HepG2 (cell line): ENCODE results near the gene COPE. TPM values are rescaled to one million over a fixed set of nuclear protein-coding genes. Genes with fewer than 3 reads are reported as not detected.

Experiments
- DMTF1 ChIP-seq: sonication (generic); formaldehyde crosslinking; IDR thresholded peaks from 2 replicates; pipeline ENCODE4 v1.4.0; 2020; ENCODE audit warnings: mild to moderate bottlenecking, missing genetic modification reagents
- FOSL1 ChIP-seq: sonication (generic); formaldehyde crosslinking; IDR thresholded peaks from 2 replicates; pipeline ENCODE4 v1.9.0; 2021; ENCODE audit warnings: missing genetic modification reagents, borderline replicate concordance
- HNF1B ChIP-seq: sonication (generic); formaldehyde crosslinking; IDR thresholded peaks from 2 replicates; pipeline ENCODE4 v1.5.1; 2020; ENCODE audit warnings: mild to moderate bottlenecking, moderate library complexity, missing genetic modification reagents
- IKZF1 ChIP-seq: fragments of 450-650 bp; IDR thresholded peaks from 2 replicates; pipeline ENCODE4 v1.7.1; 2016
- RBM39 ChIP-seq: fragments of 200-400 bp; formaldehyde crosslinking; IDR thresholded peaks from one replicate; pipeline ENCODE4 v1.6.1; 2018; ENCODE audit warnings: antibody characterized with exemption, mild to moderate bottlenecking, low read depth, low read length; ENCODE audit not compliant: poor library complexity, severe bottlenecking
- RELA ChIP-seq: sonication (generic); formaldehyde crosslinking; IDR thresholded peaks from 2 replicates; pipeline ENCODE4 v1.4.0; 2020; ENCODE audit warnings: missing genetic modification reagents
- SOX5 ChIP-seq: IDR thresholded peaks from 2 replicates; pipeline ENCODE4 v1.6.1; 2016; ENCODE audit warnings: borderline replicate concordance
- TRIM22 ChIP-seq: fragments of 450-650 bp; IDR thresholded peaks from 2 replicates; pipeline ENCODE4 v1.6.1; 2017
- ZBTB40 ChIP-seq, 2 experiments: fragments of 450-650 bp in 1 of 2; sonication (generic) in 1 of 2; formaldehyde crosslinking in 1 of 2; IDR thresholded peaks; 2 replicates each; pipeline versions ENCODE4 v1.6.1 to v1.8.0; 2016 to 2022; ENCODE audit warnings: antibody characterized with exemption in 1 of 2, mild to moderate bottlenecking in 1 of 2, missing genetic modification reagents in 1 of 2
- ZFX ChIP-seq: sonication (generic); formaldehyde crosslinking; IDR thresholded peaks from 2 replicates; pipeline ENCODE4 v1.4.0; 2020; ENCODE audit warnings: mild to moderate bottlenecking, low read depth, missing genetic modification reagents, moderate library complexity
- ZNF160 ChIP-seq: sonication (generic); formaldehyde crosslinking; IDR thresholded peaks from 2 replicates; pipeline ENCODE4 v1.8.0; 2022; ENCODE audit warnings: mild to moderate bottlenecking, inconsistent platforms, missing genetic modification reagents
- ZNF660 ChIP-seq: sonication (generic); formaldehyde crosslinking; IDR thresholded peaks from 2 replicates; pipeline ENCODE4 v1.5.1; 2020; ENCODE audit warnings: mild to moderate bottlenecking, low read depth, missing genetic modification reagents, borderline replicate concordance
- polyA plus RNA-seq, 8 experiments: library from polyadenylated mRNA; depleted of rRNA in 3 of 8; stranded (reverse) in 7 of 8; unstranded in 1 of 8; fragments of >200 nt; fragmentation: Illumina TruSeq in 4 of 8; extraction: Trizol in 4 of 8; gene quantifications; 2 replicates each; pipeline versions ENCODE4 v1.2.1 to v1.2.3, GENCODE V29; 2011 to 2016; ENCODE audit warnings: low read depth in 4 of 8, missing spikeins in 1 of 8, mixed read lengths in 1 of 8; ENCODE audit not compliant: insufficient read depth in 1 of 8
- total RNA-seq, 5 experiments: library from RNA; depleted of rRNA; stranded (reverse); fragments of >200 nt; fragmentation: Illumina TruSeq; extraction: Trizol; gene quantifications; 2 replicates each; pipeline ENCODE4 v1.2.3, GENCODE V29; 2016; ENCODE audit warnings: low read depth in 1 of 5

COPE gene
- total and polyA plus RNA-seq, 2 of the 13 experiments (the other 11 are each of a cell fraction or from before 2014, with no cell fraction given), result 189 to 205 TPM

- TF ChIP-seq DMTF1 (no peak), FOSL1 (CRISPR knock-in tag) (no peak), RBM39 (no peak), SOX5 (CRISPR knock-in tag) (no peak), TRIM22 (no peak), RELA (CRISPR knock-in tag) (no peak), ZNF660 (CRISPR knock-in tag) (no peak), HNF1B (CRISPR knock-in tag) (no peak), IKZF1 (no peak), ZFX (peak; percentile 32; the same call in 1 of the 2 replicates), ZNF160 (CRISPR knock-in tag) (no peak), ZBTB40 (IDR thresholded peaks at IDR 0.05) (no peak), ZBTB40 (CRISPR knock-in tag; IDR thresholded peaks at IDR 0.05) (no peak)
Observed at GRCh38 chr19:18939922-18940768, 21.0 kb upstream of the COPE start (continued).
